SIG-M5 (cell line): ENCODE measurements around the gene PHLDA2.

ENCODE experiments used
- DNase-seq: peaks from one replicate; lab custom pipeline; 2025; lab: John Stamatoyannopoulos, UW

Gene PHLDA2, protein sequence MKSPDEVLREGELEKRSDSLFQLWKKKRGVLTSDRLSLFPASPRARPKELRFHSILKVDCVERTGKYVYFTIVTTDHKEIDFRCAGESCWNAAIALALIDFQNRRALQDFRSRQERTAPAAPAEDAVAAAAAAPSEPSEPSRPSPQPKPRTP

GRCh38 chr11:2928605-2929530 lies at the start of gene PHLDA2:
PHLDA2 (minus strand) TSS chr11:2929420; CDS start chr11:2929364, 56 bp downstream.
- DNase-seq, result no peak

DNA sequence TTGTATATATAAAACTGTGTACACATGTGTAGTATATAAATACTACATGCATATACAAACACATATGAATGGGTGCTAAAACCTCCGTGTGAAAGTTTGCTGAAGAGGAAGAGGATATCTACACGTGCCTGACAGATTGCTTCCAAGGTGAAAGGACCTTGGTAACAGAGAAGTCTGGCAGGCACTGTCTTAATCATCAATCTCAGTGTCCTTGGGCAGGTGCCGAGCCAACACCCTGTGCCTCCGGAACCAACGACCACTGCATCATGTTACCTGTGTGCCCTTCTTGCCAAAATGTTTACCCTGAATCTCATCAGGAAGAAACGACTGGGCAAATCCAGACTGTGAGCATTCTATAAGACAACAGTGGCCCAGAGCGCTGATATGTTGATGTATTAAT lies 47.9 kb upstream of the PHLDA2 start:
- no peak for DNase-seq

DNA sequence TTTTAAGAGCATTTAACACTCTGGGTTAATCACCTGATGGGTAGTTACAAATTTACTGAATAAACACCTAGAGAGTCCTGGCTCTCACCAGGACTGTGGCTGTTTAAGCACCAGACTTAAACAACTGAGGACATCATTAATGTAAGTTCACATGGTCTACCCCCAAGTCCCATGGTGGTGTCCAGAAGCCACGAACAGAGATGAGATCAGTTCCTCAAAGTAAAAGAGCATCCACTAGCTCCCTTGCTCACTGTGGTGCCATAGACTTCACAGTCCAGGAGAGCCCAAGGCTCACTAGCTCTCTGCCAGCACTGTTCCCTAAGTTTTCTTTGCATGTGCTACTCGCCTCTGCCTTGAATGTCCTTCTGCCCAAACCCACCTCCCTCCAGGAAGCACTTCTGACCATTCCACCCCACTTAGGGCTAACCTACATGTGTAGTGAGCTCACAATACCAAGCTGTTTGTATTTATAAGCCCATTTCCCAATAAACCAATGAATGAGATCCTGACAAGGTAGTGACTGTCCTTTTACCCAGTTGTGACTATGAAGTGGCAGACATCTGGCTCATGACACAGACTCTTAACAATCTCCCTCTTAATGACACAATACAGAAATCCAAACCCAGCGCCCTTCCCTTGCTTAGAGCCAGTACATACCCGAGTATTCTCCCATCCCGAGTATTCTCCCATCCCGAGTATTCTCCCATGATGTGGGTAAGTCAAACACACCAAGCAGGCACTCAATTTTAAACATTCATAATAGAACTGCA lies 47.3 kb upstream of the PHLDA2 start:
- DNase-seq, result no peak

- DNase-seq, result no peak
Measured at GRCh38 chr11:2975594-2975993, 46.4 kb upstream of the PHLDA2 start.

DNA sequence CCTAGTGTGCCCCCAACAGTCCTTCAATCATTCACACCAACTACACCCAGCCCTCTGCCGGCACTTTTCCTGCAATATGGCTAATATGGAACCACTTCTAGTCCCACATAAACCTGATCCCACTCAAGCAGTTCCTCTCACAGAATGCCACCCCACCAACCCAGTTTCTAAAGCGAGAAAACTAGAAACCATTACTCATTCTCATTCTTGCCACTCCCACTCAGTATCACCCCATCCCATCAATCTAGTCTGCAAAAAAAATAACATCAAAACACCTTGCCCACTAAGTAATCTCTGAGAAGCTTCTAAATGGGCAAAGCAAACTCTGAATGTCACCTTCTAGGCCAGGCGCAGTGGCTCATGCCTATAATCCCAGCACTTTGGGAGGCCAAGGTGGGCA lies 45.1 kb upstream of the PHLDA2 start:
- DNase-seq, result no peak

GRCh38 chr11:2968341-2968900 lies 39.2 kb upstream of the PHLDA2 start:
- DNase-seq, result no peak

- DNase-seq, result no peak
Measured at GRCh38 chr11:2964782-2965181, 35.6 kb upstream of the PHLDA2 start.

DNA sequence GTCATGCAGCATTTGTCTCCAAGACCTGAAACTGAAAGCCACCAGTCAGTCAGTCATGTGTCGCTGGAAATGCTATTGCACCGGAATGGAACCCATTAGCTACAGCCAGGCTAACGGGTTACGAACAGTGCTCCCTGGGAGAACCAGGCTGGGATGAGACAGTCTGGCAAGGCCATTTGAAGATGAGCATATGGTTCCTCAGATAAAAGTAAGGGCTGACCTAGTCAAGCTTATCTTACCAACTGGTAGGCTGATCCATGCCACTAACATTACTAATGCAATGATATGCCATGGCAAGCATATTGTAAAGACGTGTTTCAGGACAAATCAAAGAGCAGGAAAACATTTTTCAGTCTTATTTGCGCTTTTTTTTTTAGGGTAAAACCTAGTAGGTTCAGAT lies 34.5 kb upstream of the PHLDA2 start:
- DNase-seq, result no peak

GRCh38 chr11:2963112-2963754 lies 34.0 kb upstream of the PHLDA2 start:
- DNase-seq, result no peak

- DNase-seq, result no peak
Measured at GRCh38 chr11:2961080-2961479, 31.9 kb upstream of the PHLDA2 start.

DNA sequence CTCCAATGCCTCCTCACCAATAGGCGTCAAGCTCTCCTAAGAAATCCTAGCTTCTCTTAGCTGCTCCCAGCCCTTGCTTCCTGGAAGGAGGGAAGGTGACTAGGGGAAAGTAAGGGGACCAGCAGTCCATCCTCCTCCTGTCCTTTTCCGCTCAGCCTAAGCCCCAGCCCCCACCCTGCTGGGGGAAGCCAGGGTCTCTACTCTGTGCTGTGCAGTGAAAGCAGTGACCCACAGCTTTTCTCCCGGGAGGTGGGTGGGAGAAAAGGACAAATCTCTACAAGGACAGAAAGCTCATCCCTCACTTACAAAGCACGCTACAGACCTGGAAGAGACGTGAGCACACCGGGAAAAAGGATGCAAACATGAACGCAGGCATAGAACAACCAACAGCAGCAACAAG lies 30.9 kb upstream of the PHLDA2 start:
- no peak for DNase-seq

- no peak for DNase-seq
Measured at GRCh38 chr11:2958251-2958650, 29.0 kb upstream of the PHLDA2 start.

GRCh38 chr11:2955906-2956476 lies 26.8 kb upstream of the PHLDA2 start:
- DNase-seq, result no peak

GRCh38 chr11:2954263-2954662 lies 25.0 kb upstream of the PHLDA2 start:
- no peak for DNase-seq

GRCh38 chr11:2952290-2952689 lies 23.1 kb upstream of the PHLDA2 start:
- DNase-seq, result no peak

DNA sequence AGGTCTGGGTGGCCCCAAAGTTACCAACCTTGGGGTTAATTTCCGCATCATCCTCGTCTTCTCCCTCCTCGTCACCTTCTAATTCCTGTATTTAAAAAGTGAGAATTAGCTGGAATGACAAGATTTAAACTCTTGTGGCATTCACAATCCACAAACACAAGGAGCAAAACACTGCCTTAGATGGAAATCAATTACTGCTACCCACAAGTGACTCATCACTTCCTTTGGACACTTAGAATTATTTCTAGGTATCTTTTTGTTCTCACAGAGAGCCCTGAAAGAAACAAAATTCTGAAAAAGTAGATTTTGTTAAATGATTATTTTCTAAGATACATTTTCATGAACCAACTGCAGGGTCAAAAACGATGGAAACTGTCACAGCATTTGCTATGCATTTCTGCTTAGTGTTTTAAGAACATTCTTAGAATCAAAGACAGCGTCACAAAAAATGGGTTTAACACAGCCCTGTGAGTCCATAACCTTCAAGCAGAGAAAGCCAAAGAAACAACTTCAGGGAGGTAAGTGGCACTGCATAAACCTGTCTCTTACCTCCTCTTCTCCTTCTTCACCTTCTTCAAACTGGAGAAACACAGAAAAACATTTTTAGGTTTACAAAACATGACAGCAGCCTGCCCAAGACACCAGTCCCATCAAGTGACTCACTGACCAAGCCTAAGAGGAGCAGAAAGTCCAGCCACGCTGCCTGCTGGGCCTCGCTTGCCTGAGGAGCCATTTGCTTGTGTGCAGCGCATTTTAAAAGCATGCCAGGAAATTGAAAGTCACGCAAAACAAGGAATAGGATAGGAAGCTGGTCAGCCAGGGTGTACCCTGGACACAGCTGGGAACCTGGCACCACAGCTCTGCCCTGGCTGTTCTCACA lies 22.3 kb upstream of the PHLDA2 start:
- no peak for DNase-seq

GRCh38 chr11:2950825-2951224 lies 21.6 kb upstream of the PHLDA2 start:
- DNase-seq, result no peak

- no peak for DNase-seq
Measured at GRCh38 chr11:2949920-2950319, 20.7 kb upstream of the PHLDA2 start.

- DNase-seq, result no peak
Measured at GRCh38 chr11:2947744-2948143, 18.5 kb upstream of the PHLDA2 start.

- no peak for DNase-seq
Measured at GRCh38 chr11:2945757-2946287, 16.6 kb upstream of the PHLDA2 start.
